ENCODE measurements around the gene LARP4B.

The LARP4B gene

DNA sequence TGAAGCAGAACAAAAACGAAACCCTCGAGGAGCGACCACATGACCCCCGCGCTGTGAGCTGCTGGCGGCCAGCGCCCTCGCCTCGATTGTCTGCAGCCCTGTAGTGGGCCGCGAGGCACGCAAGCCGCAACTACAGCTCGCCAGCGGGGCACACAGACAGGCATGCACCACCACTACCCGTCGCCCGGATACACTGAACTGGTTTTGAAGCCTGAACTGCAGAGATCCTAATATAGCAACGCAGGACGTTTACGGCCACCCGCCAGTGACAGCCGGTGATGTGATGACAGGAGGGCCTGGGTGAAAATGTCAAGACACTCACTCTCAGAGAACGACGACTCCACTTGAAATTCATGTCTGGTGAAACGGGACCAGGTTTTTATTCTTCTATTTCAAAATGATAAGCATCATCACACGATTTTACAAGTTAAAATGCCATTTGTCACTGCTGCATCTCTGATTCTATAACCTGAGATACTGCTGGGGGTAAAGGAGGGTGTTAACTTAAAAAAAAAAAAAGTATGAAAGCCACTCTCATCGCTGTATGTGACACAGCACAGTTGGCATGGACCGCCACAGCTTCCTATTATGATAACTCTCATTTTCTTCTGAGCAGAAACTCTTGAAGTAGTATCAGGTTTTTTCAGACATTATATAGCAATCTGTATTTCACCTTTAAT is 121.7 kb downstream of the LARP4B start:
- Histone ChIP-seq H3K9me3 (ENCODE audit: control insufficient read depth, insufficient read depth, low read length) (no peaks in the 10 kb centered on the region), H3K9ac (ENCODE audit: low read depth, low read length) (no peak overlapping the region), H3K4me1 (ENCODE audit: control insufficient read depth, insufficient read depth, low read length) (no peaks in the 10 kb centered on the region), H3K36me3 (ENCODE audit: control insufficient read depth, insufficient read depth, low read length) (peaks cover 29% of the 10 kb centered on the region), H3K4me3 (ENCODE audit: low read depth, low read length) (no peak overlapping the region), H3K27me3 (ENCODE audit: control insufficient read depth, insufficient read depth, low read length) (no peaks in the 10 kb centered on the region)

DNA sequence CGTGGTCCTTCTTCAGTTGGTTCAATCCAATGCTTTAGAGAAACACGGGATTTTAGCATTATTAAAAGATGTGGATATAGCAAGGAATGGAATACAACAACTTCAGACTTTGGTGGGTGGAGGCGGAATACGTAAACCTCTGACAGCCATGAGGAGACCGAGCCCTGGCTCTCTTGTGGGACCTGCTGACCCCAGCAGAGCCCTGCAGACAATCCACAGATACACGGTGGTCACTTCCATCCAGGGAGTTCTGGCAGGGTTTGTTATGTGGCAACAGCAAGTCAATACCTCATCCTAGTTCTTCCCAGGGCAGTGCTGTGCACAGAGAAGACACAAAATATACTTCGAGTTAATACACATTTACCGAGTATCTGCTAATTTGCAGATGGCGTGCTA is 123.5 kb downstream of the LARP4B start:
- H3K36me3 ChIP-seq (ENCODE audit: control insufficient read depth, insufficient read depth, low read length), result peaks cover 19% of the 10 kb centered on the region
- H3K27me3 ChIP-seq (ENCODE audit: control insufficient read depth, insufficient read depth, low read length), result no peaks in the 10 kb centered on the region
- no peak overlapping the region for H3K9ac ChIP-seq (ENCODE audit: low read depth, low read length)
- H3K4me3 ChIP-seq (ENCODE audit: low read depth, low read length), result no peak overlapping the region
- no peaks in the 10 kb centered on the region for H3K4me1 ChIP-seq (ENCODE audit: control insufficient read depth, insufficient read depth, low read length)
- H3K9me3 ChIP-seq (ENCODE audit: control insufficient read depth, insufficient read depth, low read length), result no peaks in the 10 kb centered on the region

DNA sequence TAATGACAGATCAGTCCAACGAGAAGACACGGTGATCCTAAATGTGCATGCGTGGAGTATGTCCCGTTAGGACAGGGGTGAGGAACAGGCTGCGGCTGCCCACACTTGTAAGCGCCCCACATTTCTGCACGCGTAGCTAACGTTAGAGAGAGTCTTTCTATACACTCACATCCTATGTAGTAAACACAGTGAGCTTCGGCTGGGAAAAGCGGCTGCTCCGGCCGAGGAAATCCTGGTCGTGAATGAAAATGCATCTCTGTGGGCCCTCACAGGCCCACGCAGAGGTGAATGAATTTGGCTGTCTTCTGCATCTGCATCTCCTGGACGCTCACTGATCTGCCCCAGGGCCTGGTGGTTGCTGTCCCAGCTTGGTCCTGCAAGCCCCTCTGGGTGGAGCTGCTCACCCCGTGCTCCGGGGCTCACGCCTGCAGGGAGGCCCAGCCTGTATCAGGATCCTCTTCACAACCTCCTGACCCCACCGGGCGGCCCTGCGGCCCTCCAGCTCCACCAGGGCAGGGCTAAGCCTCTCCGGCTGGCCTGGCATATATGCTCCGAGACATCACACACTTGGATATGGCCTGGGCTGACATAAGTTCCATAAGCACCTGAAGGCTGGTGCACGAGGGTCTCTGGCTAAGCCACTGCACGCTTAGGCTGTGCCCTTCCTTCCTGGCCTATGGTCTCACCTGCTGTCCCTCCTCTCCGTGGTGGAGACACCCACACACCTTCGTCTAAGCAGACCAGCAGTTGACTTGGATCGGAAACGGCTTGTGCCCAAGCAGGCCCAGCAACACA is 124.1 kb downstream of the LARP4B start:
- Histone ChIP-seq H3K27me3 (ENCODE audit: control insufficient read depth, insufficient read depth, low read length) (no peaks in the 10 kb centered on the region), H3K9ac (ENCODE audit: low read depth, low read length) (no peak overlapping the region), H3K9me3 (ENCODE audit: control insufficient read depth, insufficient read depth, low read length) (no peaks in the 10 kb centered on the region), H3K36me3 (ENCODE audit: control insufficient read depth, insufficient read depth, low read length) (peaks cover 14% of the 10 kb centered on the region), H3K4me1 (ENCODE audit: control insufficient read depth, insufficient read depth, low read length) (no peaks in the 10 kb centered on the region), H3K4me3 (ENCODE audit: low read depth, low read length) (no peak overlapping the region)

DNA sequence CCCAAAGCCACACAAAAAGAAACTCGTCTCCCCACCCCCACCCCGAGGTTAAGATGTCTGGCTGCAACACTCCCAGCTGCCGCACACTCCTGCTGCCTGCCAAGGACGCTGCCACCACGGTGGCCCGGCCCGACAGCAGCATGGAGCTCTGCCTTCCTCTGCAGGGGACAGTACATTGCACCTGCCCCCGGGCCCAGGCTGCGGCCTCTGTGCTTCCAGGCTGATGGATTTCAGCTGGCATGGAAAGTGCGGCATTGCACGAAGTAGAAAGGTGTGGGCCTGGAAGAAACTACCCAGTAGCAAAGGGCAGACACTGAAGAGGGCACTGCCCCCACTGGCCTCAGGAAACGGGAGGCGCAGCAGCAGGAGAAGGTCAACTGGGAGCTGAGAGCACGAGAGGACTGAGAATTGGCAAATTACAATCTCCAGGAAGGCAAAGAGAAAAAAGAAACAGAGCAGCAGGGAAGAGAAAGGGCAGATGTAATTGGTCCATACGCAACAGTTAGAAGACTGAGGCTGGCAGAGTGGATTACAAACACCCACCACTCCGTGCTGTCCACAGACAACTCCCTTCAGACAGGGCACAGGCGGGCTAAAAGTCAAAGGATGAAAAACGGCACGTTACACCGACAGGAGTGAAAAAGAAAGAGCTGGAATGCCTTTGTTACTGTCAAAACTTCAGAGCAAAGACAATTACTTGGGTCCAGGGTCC is 124.9 kb downstream of the LARP4B start:
- H3K36me3 ChIP-seq (ENCODE audit: control insufficient read depth, insufficient read depth, low read length), result peaks cover 14% of the 10 kb centered on the region
- H3K27me3 ChIP-seq (ENCODE audit: control insufficient read depth, insufficient read depth, low read length), result no peaks in the 10 kb centered on the region
- no peaks in the 10 kb centered on the region for H3K4me1 ChIP-seq (ENCODE audit: control insufficient read depth, insufficient read depth, low read length)
- no peak overlapping the region for H3K4me3 ChIP-seq (ENCODE audit: low read depth, low read length)
- H3K9ac ChIP-seq (ENCODE audit: low read depth, low read length), result no peak overlapping the region
- H3K9me3 ChIP-seq (ENCODE audit: control insufficient read depth, insufficient read depth, low read length), result no peaks in the 10 kb centered on the region

GRCh38 chr10:805620-806305 is 125.7 kb downstream of the LARP4B start:
- H3K9me3 ChIP-seq (ENCODE audit: control insufficient read depth, insufficient read depth, low read length), result no peaks in the 10 kb centered on the region
- H3K4me3 ChIP-seq (ENCODE audit: low read depth, low read length), result no peak overlapping the region
- peaks cover 14% of the 10 kb centered on the region for H3K36me3 ChIP-seq (ENCODE audit: control insufficient read depth, insufficient read depth, low read length)
- H3K27me3 ChIP-seq (ENCODE audit: control insufficient read depth, insufficient read depth, low read length), result no peaks in the 10 kb centered on the region
- no peaks in the 10 kb centered on the region for H3K4me1 ChIP-seq (ENCODE audit: control insufficient read depth, insufficient read depth, low read length)
- H3K9ac ChIP-seq (ENCODE audit: low read depth, low read length), result no peak overlapping the region

DNA sequence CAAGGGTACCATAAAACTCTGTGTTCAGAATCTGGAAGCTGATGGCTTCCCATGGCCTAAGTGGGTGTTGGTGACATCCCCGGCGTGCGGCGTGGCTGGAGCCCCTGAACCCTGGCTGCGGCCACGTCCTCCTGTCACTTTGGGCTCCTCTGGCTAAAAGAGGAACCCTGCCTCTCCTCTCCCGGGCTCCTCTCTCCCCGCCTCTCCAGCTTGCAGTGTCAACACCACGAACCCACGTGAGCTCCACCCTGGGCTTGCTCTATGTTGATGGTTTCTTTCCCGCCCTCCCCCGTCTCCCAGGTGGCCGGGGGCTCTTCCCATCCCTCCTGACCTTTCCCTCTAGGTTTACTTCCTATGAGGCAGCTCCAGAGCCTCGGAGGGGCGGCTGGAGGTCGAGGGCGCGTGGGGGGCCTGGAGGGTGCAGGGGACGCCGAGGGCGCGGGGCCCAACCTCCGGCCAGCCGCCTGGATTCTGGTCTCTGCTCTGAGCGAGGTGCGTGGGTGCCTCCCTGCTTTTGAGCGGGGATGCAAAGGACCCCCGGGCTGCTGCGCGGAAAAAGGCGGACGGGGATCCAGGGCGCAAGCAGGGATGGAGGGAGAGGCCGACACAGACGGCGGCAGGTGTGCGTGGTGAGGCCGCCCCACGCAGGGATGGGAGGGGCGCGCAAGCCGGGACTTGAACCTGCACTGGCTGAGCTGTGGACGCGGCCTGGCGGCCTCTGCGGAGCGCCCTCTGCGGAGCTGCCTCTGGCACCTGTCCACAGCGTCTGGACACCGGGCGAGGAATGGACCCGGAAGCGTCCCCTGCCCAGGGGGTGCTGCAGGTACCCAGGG is 126.5 kb downstream of the LARP4B start:
- Histone ChIP-seq H3K36me3 (ENCODE audit: control insufficient read depth, insufficient read depth, low read length) (peaks cover 14% of the 10 kb centered on the region), H3K9me3 (ENCODE audit: control insufficient read depth, insufficient read depth, low read length) (no peaks in the 10 kb centered on the region), H3K4me1 (ENCODE audit: control insufficient read depth, insufficient read depth, low read length) (no peaks in the 10 kb centered on the region), H3K4me3 (ENCODE audit: low read depth, low read length) (no peak overlapping the region), H3K27me3 (ENCODE audit: control insufficient read depth, insufficient read depth, low read length) (no peaks in the 10 kb centered on the region), H3K9ac (ENCODE audit: low read depth, low read length) (no peak overlapping the region)

DNA sequence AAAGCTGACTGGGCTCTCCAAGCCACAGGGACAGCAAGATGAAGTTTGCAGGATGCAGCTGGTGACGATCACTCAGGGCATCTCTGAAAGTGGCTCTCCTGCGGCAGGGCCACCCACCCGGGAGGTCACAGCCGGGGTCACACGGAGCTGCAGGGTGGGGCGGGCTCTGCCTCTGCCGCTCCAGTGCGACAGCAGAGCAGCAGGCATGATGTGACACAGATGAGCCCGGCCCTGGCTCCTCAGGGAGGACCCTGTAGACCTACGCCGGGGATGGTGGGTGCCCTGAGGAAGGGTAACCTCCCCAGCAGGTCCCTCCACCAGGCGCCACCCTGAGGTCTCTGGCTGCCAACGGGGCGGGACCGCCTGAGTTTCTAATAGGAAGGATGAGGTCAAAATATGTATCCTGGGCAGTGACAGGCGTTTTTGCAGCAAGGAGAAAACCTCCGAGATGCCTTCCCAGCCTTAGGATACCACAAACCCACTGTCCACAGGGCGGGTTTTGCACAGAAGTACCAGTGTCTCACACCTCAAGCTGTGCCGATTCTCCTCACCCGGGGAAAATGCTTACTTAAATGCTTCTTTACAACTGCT is 127.2 kb downstream of the LARP4B start:
- no peak overlapping the region for H3K4me3 ChIP-seq (ENCODE audit: low read depth, low read length)
- H3K9me3 ChIP-seq (ENCODE audit: control insufficient read depth, insufficient read depth, low read length), result peaks cover 3% of the 10 kb centered on the region
- no peak overlapping the region for H3K9ac ChIP-seq (ENCODE audit: low read depth, low read length)
- H3K36me3 ChIP-seq (ENCODE audit: control insufficient read depth, insufficient read depth, low read length), result peaks cover 14% of the 10 kb centered on the region
- H3K27me3 ChIP-seq (ENCODE audit: control insufficient read depth, insufficient read depth, low read length), result no peaks in the 10 kb centered on the region
- no peaks in the 10 kb centered on the region for H3K4me1 ChIP-seq (ENCODE audit: control insufficient read depth, insufficient read depth, low read length)

- H3K4me1 ChIP-seq (ENCODE audit: control insufficient read depth, insufficient read depth, low read length), result no peaks in the 10 kb centered on the region
- no peak overlapping the region for H3K9ac ChIP-seq (ENCODE audit: low read depth, low read length)
- H3K36me3 ChIP-seq (ENCODE audit: control insufficient read depth, insufficient read depth, low read length), result peaks cover 11% of the 10 kb centered on the region
These were observed 128.3 kb downstream of the LARP4B start for GRCh38 chr10:803041-803741.

GRCh38 chr10:802506-802905 is 129.0 kb downstream of the LARP4B start:
- Histone ChIP-seq H3K9me3 (ENCODE audit: control insufficient read depth, insufficient read depth, low read length) (peaks cover 4% of the 10 kb centered on the region), H3K4me3 (ENCODE audit: low read depth, low read length) (no peak overlapping the region), H3K9ac (ENCODE audit: low read depth, low read length) (no peak overlapping the region), H3K27me3 (ENCODE audit: control insufficient read depth, insufficient read depth, low read length) (no peaks in the 10 kb centered on the region), H3K36me3 (ENCODE audit: control insufficient read depth, insufficient read depth, low read length) (peaks cover 8% of the 10 kb centered on the region), H3K4me1 (ENCODE audit: control insufficient read depth, insufficient read depth, low read length) (no peaks in the 10 kb centered on the region)

More at GRCh38 chr10:803041-803741, 128.3 kb downstream of the LARP4B start:
- Histone ChIP-seq H3K4me3 (ENCODE audit: low read depth, low read length) (no peak overlapping the region), H3K27me3 (ENCODE audit: control insufficient read depth, insufficient read depth, low read length) (no peaks in the 10 kb centered on the region), H3K9me3 (ENCODE audit: control insufficient read depth, insufficient read depth, low read length) (peaks cover 4% of the 10 kb centered on the region)

- no peaks in the 10 kb centered on the region for H3K27me3 ChIP-seq (ENCODE audit: control insufficient read depth, insufficient read depth, low read length)
- no peak overlapping the region for H3K4me3 ChIP-seq (ENCODE audit: low read depth, low read length)
- no peaks in the 10 kb centered on the region for H3K36me3 ChIP-seq (ENCODE audit: control insufficient read depth, insufficient read depth, low read length)
- H3K9me3 ChIP-seq (ENCODE audit: control insufficient read depth, insufficient read depth, low read length), result peaks cover 4% of the 10 kb centered on the region
- H3K9ac ChIP-seq (ENCODE audit: low read depth, low read length), result no peak overlapping the region
- no peaks in the 10 kb centered on the region for H3K4me1 ChIP-seq (ENCODE audit: control insufficient read depth, insufficient read depth, low read length)
These were observed 134.3 kb downstream of the LARP4B start for GRCh38 chr10:797179-797578.
